Lower lobe of right lung (tissue), 2 donors: ENCODE results near the gene AHCY. TPM values are rescaled to one million over a fixed set of nuclear protein-coding genes. Genes with fewer than 3 reads are reported as not detected.

Experiments
- ATAC-seq, 2 donors: fragments of 200-7000 bp; cut with Tn5 transposase; one replicate each; pipeline ENCODE4 v1.9.1; 2020 to 2022; ENCODE audit warnings: mild to moderate bottlenecking in 2 of 2, moderate library complexity in 2 of 2
- DNase-seq: peaks from one replicate; pipeline ENCODE4 v3.0.0-alpha.2; 2020
- H3K27ac ChIP-seq: fragments of 200-600 bp; one replicate; pipeline ENCODE4 v1.8.0; 2022
- H3K27me3 ChIP-seq: fragments of 200-600 bp; one replicate; pipeline ENCODE4 v1.8.0; 2022; ENCODE audit warnings: low read depth
- H3K36me3 ChIP-seq: fragments of 200-600 bp; one replicate; pipeline ENCODE4 v1.8.0; 2022; ENCODE audit warnings: mild to moderate bottlenecking
- H3K4me1 ChIP-seq: fragments of 200-600 bp; one replicate; pipeline ENCODE4 v1.8.0; 2022
- H3K4me3 ChIP-seq: fragments of 200-600 bp; one replicate; pipeline ENCODE4 v1.8.0; 2022; ENCODE audit warnings: mild to moderate bottlenecking
- H3K9me3 ChIP-seq: fragments of 200-600 bp; one replicate; pipeline ENCODE4 v1.8.0; 2022
- intact Hi-C: fragments of 100-400 bp; cut with DNase I; formaldehyde crosslinking; loops from one replicate; pipeline ENCODE4 v1.11.0; 2022
- total RNA-seq: library from RNA; stranded (reverse); fragmentation: NEBNext Ultra II Directional; extraction: Animal tissue kit (Norgen Biotek cat#: 25700); gene quantifications from one replicate; pipeline ENCODE4 v1.2.1, GENCODE V29; 2021
- TF ChIP-seq, protein P1 (sequence below): fragments of 200-600 bp; IDR thresholded peaks from one replicate; pipeline ENCODE4 v1.8.0; 2022; ENCODE audit warnings: antibody characterized with exemption, mild to moderate bottlenecking
- donor health status: DM: no; HTN: yes; CAD: no; lungs with severe emphysema.

The AHCY gene
- total RNA-seq, 1 donor from 2014 or later, result 63.8 TPM

DNA sequence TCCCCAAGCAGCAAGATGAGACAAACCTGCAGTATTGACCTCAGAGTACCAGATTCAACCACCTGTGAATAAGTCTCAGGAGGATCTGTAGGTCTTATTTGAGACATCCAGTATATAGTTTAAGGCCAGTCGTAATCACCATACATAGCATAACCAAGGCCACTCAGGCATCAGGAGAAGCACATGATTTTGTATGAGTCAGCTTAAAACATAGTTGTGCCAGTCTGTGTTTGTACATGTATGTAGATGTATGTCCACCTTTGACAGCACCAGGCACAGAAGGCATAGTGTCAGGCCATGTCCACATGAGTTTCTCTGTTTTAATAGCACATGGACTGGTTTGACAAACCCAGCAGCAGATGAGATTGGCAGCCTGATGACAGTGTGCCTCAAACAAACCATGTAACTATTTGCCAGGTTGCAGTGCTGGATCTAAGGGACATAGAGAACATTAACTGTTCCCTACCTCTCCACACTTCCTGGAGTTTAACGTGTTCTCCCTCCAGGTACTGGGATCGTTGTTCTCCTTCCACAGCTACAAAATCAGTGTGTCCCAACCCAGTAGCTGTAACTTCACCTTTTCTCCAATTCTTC, 70.6 kb downstream of the AHCY start:
- Histone ChIP-seq H3K36me3 (no peaks in the 10 kb centered on the region), H3K4me1 (no peaks in the 10 kb centered on the region), H3K27me3 (no peaks in the 10 kb centered on the region), H3K4me3 (no peak overlapping the region), H3K9me3 (peaks cover 9% of the 10 kb centered on the region), H3K27ac (no peak overlapping the region)
- intact Hi-C loops, result no loop called here
- no peak for ATAC-seq
- no peak for DNase-seq
- TF ChIP-seq, protein P1, sequence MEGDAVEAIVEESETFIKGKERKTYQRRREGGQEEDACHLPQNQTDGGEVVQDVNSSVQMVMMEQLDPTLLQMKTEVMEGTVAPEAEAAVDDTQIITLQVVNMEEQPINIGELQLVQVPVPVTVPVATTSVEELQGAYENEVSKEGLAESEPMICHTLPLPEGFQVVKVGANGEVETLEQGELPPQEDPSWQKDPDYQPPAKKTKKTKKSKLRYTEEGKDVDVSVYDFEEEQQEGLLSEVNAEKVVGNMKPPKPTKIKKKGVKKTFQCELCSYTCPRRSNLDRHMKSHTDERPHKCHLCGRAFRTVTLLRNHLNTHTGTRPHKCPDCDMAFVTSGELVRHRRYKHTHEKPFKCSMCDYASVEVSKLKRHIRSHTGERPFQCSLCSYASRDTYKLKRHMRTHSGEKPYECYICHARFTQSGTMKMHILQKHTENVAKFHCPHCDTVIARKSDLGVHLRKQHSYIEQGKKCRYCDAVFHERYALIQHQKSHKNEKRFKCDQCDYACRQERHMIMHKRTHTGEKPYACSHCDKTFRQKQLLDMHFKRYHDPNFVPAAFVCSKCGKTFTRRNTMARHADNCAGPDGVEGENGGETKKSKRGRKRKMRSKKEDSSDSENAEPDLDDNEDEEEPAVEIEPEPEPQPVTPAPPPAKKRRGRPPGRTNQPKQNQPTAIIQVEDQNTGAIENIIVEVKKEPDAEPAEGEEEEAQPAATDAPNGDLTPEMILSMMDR, result no peak

DNA sequence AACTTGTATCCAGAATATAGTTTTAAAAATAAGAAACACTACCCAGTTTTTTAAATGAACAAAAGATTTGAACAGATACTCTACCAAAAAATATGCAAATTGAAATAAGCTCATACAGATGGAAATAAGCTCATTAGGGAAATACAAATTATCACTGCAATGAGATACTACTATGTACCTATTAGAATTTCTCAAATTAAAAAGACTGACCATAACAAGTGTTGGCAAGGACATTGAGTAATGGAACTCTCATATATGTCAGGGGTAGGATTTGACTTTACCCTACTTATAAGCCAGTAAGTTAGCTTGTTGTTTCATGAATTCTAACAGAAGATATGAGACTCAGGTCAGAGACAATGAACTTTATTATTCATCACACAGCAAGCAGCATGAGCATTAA, 71.5 kb downstream of the AHCY start:
- TF ChIP-seq, protein P1, result no peak
- no peak overlapping the region for H3K4me3 ChIP-seq
- H3K27me3 ChIP-seq, result no peaks in the 10 kb centered on the region
- DNase-seq, result no peak
- no peak for ATAC-seq
- H3K4me1 ChIP-seq, result no peaks in the 10 kb centered on the region
- intact Hi-C loops, result no loop called here
- H3K9me3 ChIP-seq, result no peaks in the 10 kb centered on the region
- no peak overlapping the region for H3K27ac ChIP-seq
- H3K36me3 ChIP-seq, result no peaks in the 10 kb centered on the region

Other genes starting within 250 kb of the AHCY start
- 50.3 TPM for gene EIF2S2, start 191.1 kb downstream of the AHCY start, total RNA-seq
- gene ASIP, start 61.9 kb downstream of the AHCY start, total RNA-seq, result not detected
- 57.5 TPM for gene ITCH, start 59.9 kb upstream of the AHCY start, total RNA-seq
- gene DYNLRB1, start 213.1 kb upstream of the AHCY start, total RNA-seq, result 161 TPM